Stimulated activated CD4-positive, alpha-beta T cell treated with anti-CD3 and anti-CD28 coated beads, Interleukin-2, amount 100 ng/mL, for 48 hours (primary cell): ENCODE measurements around the gene SUN3.
"Not testable (repeated sequence)": the region's sequence is repeated elsewhere in the genome, so short reads cannot be mapped to it uniquely, and the experiment has no call there.

Source experiments
- DNase-seq, 2 donors: peaks; one replicate each; pipeline ENCODE4 v3.0.0-alpha.2; 2020

Gene SUN3

GRCh38 chr7:48025624-48026023 lies 3.3 kb downstream of the SUN3 start:
- DNase-seq = no peak

- DNase-seq = no peak
These were observed 11.2 kb downstream of the SUN3 start for GRCh38 chr7:48017674-48018073.

DNA sequence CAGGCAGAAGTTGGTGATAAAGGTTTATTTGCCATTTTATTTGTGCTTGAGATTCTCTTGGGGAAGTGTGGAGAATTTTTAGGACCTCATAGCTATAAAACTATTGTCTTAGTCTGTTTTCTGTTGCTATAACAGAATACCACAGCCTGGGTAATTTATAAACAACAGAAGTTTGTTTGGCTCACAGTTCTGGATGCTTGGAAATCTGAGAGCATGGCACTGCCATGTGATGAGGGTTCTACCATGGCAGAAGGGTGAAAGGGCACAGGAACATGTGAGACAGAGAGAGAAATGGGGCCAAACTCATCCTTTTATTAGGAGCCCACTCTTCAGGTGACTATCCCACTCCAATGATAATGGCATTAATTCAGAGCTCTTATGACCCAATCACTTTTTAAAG lies 12.3 kb downstream of the SUN3 start:
- no peak for DNase-seq

- no peak for DNase-seq
These were observed 17.0 kb downstream of the SUN3 start for GRCh38 chr7:48011951-48012350.

DNA sequence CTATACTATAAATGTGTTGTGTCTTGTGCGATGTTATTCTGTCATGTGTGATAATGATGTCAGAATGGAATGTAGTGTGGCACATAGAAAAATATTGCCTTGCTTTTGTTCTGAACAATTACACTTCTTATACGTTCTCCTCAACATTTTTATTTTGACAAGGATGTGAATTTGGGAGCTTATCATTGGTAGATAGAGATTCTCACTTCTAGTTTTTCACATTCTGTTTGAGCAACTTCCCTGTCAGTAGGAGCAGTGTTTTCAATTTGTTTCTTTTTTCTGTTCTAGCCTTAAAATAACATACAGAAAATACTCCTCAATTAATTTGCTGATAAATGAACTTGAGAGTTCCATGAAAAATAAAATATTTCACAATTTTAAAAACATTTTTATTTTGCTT lies 17.6 kb downstream of the SUN3 start:
- no peak for DNase-seq

DNA sequence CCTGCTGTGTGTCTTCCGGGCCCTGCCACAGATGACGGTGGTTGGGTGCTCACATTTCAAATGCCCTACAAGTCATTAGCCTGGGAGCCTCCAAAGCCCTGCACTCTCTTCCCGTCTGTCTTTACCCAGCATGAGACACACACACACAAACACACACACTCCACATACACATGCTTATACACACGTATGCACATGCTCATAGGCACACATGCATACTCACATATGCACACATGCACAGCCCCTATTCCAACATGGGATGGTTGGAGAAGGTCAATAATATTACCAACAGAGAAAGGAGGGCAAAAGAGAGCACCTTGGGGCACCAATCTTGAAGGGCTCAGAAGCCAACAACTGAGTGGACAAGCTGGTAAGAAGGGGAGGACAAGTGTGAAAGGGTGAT lies 19.0 kb downstream of the SUN3 start:
- no peak for DNase-seq

DNA sequence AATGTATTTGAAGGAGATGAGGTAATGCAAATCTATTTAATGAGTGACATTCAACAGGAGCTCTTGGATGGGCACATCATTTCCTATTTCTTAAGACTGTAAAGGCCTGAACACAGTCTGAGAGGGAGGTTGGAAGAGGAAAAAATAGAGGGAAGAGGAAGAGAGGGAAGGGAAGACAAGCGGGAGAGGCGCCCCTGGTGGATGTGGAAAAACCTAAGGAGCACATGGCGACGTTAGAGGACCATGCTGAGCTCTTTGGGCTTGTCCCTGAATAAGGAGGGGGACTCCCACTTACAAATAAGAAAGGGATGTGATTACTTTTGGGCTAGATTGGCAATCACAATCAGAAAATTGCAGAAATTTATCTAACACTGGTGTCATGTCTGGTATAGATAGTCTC lies 19.6 kb downstream of the SUN3 start:
- DNase-seq = no peak

DNA sequence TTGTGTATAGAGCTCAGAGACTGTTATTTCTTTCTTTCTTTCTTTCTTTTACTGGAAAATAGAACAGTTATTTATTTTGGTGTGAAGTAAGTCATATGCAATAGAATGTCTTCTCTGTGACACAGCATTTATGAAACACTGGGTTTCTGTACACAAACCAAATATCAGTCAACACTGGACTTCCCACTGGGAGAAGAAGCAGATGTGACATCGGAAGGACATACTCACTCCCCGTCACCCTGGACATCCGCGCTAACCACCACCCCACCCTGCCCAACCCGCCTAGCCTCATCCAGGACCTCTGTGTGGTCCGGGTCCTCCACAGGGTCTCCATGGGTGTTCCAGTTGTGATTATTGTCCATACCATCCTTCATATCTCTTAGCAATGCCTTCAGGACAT lies 22.0 kb downstream of the SUN3 start:
- DNase-seq = no peak

DNA sequence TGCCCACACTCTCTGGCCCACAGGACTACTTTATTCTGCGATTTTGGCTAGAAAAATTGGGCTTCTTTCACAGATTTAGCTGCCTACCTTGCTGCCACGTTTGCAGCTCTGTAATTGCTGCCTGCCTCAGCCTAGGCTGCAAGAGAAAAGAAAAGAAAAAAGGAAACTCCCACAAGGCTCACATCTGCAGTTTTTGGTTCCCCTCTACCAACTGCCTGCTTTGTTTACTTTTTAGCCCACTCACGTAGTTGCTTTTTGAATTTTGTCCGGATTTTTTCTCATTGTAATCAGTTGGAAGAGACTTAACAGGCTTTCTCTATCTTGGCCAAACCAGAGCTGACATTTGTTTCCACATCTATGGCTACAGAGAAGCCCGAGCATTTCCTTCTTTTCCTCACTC lies 24.3 kb downstream of the SUN3 start:
- DNase-seq = no peak

GRCh38 chr7:48004032-48004431 lies 24.9 kb downstream of the SUN3 start:
- no peak for DNase-seq

- DNase-seq = not testable (repeated sequence)
These were observed 28.7 kb downstream of the SUN3 start for GRCh38 chr7:48000164-48000563.

GRCh38 chr7:47999413-47999812 lies 29.5 kb downstream of the SUN3 start:
- DNase-seq = no peak

GRCh38 chr7:47992446-47992845 lies 36.5 kb downstream of the SUN3 start:
- no peak for DNase-seq

GRCh38 chr7:47991741-47992311 lies 37.1 kb downstream of the SUN3 start:
- DNase-seq = peak; percentile 69 to 76

GRCh38 chr7:47991270-47991669 lies 37.6 kb downstream of the SUN3 start:
- DNase-seq = no peak

DNA sequence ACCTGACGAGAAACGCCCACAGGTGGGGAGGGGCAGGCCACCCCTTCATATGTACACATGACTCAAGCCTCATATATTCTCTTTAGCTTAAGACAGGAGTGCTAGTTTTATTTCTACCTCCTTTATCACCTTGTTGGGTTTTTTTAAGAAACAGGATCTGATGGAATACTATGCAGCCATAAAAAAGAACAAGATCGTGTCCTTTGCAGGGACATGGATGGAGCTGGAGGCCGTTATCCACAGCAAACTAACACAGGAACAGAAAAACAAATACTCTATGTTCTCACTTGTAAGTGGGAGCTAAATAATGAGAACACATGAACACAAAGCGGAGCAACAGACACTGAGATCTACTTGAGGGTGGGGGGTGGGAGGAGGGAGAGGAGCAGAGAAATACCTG lies 38.3 kb downstream of the SUN3 start:
- DNase-seq = no peak

DNA sequence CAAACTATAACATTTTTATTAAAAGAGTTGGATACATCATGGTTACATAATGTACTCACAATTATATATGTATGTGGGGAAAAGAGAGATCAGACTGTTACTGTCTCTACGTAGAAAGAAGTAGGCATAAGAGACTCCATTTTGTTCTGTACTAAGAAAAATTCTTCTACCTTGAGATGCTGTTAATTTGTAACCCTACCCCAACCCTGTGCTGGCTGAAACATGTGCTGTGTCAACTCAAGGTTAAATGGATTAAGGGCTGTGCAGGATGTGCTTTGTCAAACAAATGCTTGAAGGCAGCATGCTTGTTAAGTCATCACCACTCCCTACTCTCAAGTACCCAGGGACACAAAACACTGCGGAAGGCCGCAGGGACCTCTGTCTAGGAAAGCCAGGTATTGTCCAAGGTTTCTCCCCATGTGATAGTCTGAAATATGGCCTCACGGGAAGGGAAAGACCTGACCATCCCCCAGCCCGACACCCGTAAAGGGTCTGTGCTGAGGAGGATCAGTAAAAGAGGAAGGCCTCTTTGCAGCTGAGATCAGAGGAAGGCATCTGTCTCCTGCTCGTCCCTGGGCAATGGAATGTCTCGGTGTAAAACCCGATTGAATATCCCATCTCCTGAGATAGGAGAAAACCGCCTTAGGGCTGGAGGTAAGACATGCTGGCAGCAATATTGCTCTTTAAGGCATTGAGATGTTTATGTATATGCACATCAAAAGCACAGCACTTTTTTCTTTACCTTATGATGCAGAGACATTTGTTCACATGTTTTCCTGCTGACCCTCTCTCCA lies 39.1 kb downstream of the SUN3 start:
- not testable (repeated sequence) for DNase-seq

GRCh38 chr7:47988496-47989386 lies 40.2 kb downstream of the SUN3 start:
- no peak for DNase-seq

DNA sequence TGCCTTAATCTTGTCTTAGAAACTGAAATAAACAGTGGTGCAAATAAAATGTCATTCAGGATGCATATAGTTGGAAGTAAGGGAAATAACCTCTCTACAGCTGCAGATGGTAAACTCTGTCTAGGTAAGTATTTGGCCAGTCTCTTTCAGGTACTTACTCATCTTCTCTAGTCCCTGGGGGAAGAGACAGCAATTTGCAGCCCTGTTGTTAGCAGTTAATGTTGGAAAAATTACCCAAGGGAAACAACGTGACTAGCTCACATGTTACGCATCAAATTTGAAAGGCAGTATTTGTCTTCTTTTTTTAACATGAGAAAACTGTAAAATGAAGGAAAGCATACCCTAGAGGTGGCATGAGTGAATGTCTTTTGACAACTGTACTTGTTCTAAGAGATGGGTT lies 46.3 kb downstream of the SUN3 start:
- DNase-seq = no peak

GRCh38 chr7:47980648-47981047 lies 48.3 kb downstream of the SUN3 start:
- not testable (repeated sequence) for DNase-seq

DNA sequence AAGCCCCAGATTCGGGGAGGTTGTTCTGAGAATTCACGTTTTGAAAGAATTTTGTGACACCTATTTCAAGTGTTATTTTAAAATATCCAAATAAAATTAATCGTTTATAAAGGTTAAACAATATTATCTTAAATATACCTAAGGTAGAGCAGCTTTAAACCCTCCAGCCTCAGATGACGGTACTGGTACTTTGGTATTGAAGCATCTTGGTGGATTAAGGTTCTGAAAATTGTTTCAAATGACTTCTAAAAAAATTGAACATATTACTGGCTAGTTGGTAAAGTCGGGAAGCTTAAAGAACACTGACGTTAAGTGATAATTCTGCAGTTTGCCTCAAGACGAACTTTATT lies 49.1 kb downstream of the SUN3 start:
- no peak for DNase-seq

DNA sequence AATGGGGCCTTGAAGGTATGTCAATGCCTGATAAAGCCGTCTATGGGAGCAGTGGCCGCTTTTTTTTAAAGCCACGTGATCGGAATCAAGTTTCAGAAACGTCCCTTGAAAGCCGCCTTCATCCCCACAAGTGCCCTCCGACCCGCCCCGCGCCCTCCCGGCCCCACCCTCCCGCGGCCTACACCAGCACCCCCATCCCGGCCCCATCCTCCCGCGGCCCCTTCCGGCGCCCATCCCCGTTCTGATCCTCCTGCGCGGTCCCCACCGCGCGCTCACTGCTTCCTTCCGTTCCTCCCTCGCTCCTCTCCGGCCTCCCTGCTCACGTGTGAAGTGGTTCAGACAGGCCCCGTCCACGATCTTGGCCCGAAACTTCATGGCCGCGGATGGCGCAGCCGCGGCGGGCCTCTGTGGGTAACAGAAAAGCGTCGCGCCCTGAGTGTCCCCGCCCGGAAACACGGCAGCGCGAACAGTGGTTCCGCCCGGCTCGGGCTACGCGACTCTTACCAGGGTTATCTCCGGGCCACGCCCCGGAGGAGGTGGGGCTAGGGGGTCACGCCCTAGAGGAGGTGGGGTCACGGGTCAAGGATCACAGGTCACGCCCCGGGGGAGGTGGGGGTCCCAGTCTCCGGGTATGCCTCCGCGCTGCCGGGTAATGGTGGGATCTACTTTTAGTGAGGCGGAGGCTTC lies 49.6 kb downstream of the SUN3 start, which contains the start of gene HUS1:
HUS1 (minus strand) TSS at position 471 of the 687 bp plus-strand sequence; CDS start at position 375, 96 bp downstream.
- peak; percentile 89 to 95 for DNase-seq

DNA sequence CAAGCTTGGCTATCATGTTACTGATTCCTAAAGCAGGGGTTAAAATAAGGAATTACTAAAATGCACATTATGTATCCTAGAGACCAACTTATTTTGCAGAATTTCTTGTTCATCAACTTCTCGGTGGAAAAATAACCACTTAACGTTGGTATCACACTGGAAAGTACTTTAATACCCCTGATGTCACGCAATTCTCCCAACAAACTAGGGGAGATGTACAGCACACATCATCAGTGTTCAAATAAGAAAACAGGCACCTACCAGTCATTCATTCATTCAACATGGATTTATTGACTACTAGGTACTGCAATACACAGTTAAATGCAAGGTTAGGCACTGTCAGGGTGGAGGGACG lies 50.1 kb downstream of the SUN3 start:
- no peak for DNase-seq
